Occipital lobe (tissue), 2 donors: Measurements from ENCODE around the gene REELD1. TPM values are rescaled to one million over a fixed set of nuclear protein-coding genes. Genes with fewer than 3 reads are reported as not detected.

Source experiments
- DNase-seq: peaks from one replicate; lab custom pipeline; 2025; lab: John Stamatoyannopoulos, UW
- total RNA-seq: library from RNA; depleted of rRNA; stranded (reverse); fragments of >200 nt; gene quantifications from one replicate; pipeline ENCODE4 v1.2.3, GENCODE V29; 2014

REELD1 gene
- total RNA-seq, 1 donor from 2014 or later, result not detected

GRCh38 chr4:146224326-146224966, 10.1 kb downstream of the REELD1 start:
- no peak for DNase-seq

- DNase-seq, result no peak
Measured at GRCh38 chr4:146229406-146229805, 15.1 kb downstream of the REELD1 start.

- no peak for DNase-seq
Measured at GRCh38 chr4:146232131-146232722, 17.9 kb downstream of the REELD1 start.

- no peak for DNase-seq
Measured at GRCh38 chr4:146235654-146236177, 21.4 kb downstream of the REELD1 start.

GRCh38 chr4:146236216-146236615, 21.9 kb downstream of the REELD1 start:
- no peak for DNase-seq

- DNase-seq, result no peak
Measured at GRCh38 chr4:146237092-146237491, 22.8 kb downstream of the REELD1 start.

- no peak for DNase-seq
Measured at GRCh38 chr4:146238107-146238506, 23.8 kb downstream of the REELD1 start.

GRCh38 chr4:146243141-146243882, 29.0 kb downstream of the REELD1 start:
- no peak for DNase-seq

- no peak for DNase-seq
Measured at GRCh38 chr4:146243883-146244277, 29.5 kb downstream of the REELD1 start.

- no peak for DNase-seq
Measured at GRCh38 chr4:146244496-146244895, 30.2 kb downstream of the REELD1 start.

GRCh38 chr4:146245246-146245645, 30.9 kb downstream of the REELD1 start:
- no peak for DNase-seq

- no peak for DNase-seq
Measured at GRCh38 chr4:146245850-146246249, 31.5 kb downstream of the REELD1 start.

GRCh38 chr4:146246381-146246780, 32.0 kb downstream of the REELD1 start:
- no peak for DNase-seq

GRCh38 chr4:146247356-146247755, 33.0 kb downstream of the REELD1 start:
- DNase-seq, result no peak

GRCh38 chr4:146252969-146253611, 38.8 kb downstream of the REELD1 start:
- no peak for DNase-seq

- no peak for DNase-seq
Measured at GRCh38 chr4:146255463-146255862, 41.1 kb downstream of the REELD1 start.

GRCh38 chr4:146255874-146256273, 41.5 kb downstream of the REELD1 start:
- DNase-seq, result no peak

GRCh38 chr4:146256328-146256727, 42.0 kb downstream of the REELD1 start:
- DNase-seq, result no peak

- no peak for DNase-seq
Measured at GRCh38 chr4:146257511-146257910, 43.2 kb downstream of the REELD1 start.

- DNase-seq, result no peak
Measured at GRCh38 chr4:146260521-146260920, 46.2 kb downstream of the REELD1 start.

GRCh38 chr4:146261041-146261440, 46.7 kb downstream of the REELD1 start:
- no peak for DNase-seq

- DNase-seq, result no peak
Measured at GRCh38 chr4:146263793-146264192, 49.5 kb downstream of the REELD1 start.
